ELF-1 (cell line): ENCODE data around the gene SWT1.
"Not testable (repeated sequence)": the region's sequence is repeated elsewhere in the genome, so short reads cannot be mapped to it uniquely, and the experiment has no call there.

Source experiments
- DNase-seq: peaks from one replicate; pipeline ENCODE4 v3.0.0-alpha.2; 2016; ENCODE audit warnings: low read depth, low spot score

Gene SWT1

GRCh38 chr1:185245466-185245865, 88.5 kb downstream of the SWT1 start:
- no peak for DNase-seq

- DNase-seq = peak; percentile 18
Measured at GRCh38 chr1:185249563-185249962, 92.6 kb downstream of the SWT1 start.

- DNase-seq = no peak
Measured at GRCh38 chr1:185250063-185250462, 93.1 kb downstream of the SWT1 start.

GRCh38 chr1:185251928-185252327, 95.0 kb downstream of the SWT1 start:
- DNase-seq = not testable (repeated sequence)

GRCh38 chr1:185252404-185252803, 95.4 kb downstream of the SWT1 start:
- DNase-seq = not testable (repeated sequence)

DNA sequence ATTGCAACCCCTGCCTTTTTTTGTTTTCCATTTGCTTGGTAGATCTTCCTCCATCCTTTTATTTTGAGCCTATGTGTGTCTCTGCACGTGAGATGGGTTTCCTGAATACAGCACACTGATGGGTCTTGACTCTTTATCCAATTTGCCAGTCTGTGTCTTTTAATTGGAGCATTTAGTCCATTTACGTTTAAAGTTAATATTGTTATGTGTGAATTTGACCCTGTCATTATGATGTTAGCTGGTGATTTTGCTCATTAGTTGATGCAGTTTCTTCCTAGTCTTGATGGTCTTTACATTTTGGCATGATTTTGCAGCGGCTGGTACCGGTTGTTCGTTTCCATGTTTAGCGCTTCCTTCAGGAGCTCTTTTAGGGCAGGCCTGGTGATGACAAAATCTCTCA, 98.6 kb downstream of the SWT1 start:
- DNase-seq = not testable (repeated sequence)

DNA sequence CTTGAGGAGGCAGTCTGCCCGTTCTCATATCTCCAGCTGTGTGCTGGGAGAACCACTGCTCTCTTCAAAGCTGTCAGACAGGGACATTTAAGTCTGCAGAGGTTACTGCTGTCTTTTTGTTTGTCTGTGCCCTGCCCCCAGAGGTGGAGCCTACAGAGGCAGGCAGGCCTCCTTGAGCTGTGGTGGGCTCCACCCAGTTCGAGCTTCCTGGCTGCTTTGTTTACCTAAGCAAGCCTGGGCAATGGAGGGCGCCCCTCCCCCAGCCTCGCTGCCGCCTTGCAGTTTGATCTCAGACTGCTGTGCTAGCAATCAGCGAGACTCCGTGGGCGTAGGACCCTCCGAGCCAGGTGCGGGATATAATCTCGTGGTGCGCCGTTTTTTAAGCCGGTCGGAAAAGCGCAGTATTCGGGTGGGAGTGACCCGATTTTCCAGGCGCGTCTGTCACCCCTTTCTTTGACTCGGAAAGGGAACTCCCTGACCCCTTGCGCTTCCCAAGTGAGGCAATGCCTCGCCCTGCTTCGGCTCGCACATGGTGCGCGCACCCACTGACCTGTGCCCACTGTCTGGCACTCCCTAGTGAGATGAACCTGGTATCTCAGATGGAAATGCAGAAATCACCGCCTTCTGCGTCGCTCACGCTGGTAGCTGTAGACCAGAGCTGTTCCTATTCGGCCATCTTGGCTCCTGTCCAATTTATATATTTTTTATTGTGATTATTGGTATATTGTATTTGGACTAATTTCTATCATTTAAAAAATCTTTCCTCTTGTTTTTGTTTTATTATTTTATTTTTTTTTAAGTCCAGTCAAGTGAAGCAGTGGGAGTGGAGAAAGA, 100.4 kb downstream of the SWT1 start:
- DNase-seq = peak; percentile 25

- DNase-seq = no peak
Measured at GRCh38 chr1:185257950-185258208, 100.9 kb downstream of the SWT1 start.

- no peak for DNase-seq
Measured at GRCh38 chr1:185258676-185259075, 101.7 kb downstream of the SWT1 start.

DNA sequence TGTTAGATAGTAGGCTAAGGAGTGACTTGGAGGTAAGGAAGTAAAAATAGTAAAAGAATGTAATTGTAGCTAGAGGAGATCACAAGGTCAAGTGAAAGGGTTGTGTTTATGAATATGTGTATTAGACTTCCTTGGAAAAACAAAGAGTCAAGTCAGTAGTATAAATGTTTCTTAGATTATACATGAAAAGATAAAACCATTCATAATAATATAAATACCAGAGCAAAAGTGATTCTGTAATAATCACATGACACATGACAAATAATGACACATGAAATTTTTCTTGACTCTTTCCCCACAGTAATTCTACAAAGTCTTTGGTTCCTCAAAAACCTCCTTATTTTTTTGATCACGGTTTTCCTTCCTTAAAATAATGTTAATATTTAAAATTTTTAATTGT, 103.6 kb downstream of the SWT1 start:
- no peak for DNase-seq

GRCh38 chr1:185262151-185262550, 105.2 kb downstream of the SWT1 start:
- no peak for DNase-seq

- DNase-seq = no peak
Measured at GRCh38 chr1:185263292-185263691, 106.3 kb downstream of the SWT1 start.

GRCh38 chr1:185263780-185264179, 106.8 kb downstream of the SWT1 start:
- DNase-seq = no peak

DNA sequence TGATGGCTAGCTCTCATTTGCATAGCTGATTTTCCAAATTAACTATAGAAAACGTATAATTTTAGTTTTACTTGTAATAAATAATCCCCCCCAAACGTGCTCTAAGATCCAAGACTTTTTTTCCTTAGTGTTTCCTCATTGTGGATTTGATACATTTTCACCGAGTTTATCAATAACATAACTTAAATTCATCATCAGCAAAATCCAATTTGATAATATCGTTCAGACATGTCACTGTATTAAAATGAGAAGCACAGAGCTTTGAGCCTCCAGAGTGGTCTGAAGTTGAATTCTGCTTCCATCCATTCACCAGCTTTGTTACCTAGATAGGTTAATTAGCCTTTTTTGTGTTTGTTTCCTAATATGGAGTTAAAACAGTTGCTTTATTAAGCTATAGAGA, 108.3 kb downstream of the SWT1 start:
- DNase-seq = no peak

DNA sequence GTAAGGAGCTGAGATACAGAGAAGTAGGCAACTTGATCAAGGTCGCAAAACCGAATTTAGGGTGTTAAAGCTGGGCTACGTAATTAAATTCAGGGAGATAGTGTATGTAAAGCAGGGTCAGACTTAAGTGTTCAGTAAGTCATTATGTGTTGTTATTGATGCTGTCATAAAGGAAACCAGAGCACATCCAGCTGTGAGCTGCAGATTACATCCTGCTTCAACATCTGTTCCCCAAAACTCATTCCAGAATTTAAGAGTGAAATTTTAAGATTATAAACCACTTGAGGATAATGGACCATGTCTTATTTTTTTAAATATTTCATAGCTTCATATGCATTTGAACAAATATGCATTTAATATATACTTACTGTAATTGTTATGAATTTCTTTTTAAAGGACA, 110.3 kb downstream of the SWT1 start:
- DNase-seq = no peak

- no peak for DNase-seq
Measured at GRCh38 chr1:185267701-185268100, 110.7 kb downstream of the SWT1 start.

GRCh38 chr1:185268352-185268751, 111.4 kb downstream of the SWT1 start:
- DNase-seq = no peak

DNA sequence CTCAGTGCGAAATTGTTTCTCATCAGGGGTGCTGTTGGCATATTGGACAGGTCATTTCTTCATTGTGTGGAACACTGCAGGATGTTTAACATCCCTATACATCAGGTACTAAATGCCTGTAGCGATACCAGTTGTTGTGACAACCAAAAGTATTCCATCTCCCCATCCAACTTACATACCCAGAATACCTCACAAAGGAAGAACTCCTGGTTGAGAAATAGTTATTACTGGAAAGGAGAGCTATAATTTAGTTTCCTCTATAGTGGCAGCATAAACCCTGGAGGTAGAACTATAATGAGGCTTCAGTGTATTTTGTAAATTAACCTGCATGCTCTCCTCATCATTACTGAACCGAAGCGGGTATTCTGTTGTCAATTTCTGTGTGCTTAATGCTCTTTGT, 115.0 kb downstream of the SWT1 start:
- no peak for DNase-seq

GRCh38 chr1:185279571-185279970, 122.6 kb downstream of the SWT1 start:
- DNase-seq = no peak

DNA sequence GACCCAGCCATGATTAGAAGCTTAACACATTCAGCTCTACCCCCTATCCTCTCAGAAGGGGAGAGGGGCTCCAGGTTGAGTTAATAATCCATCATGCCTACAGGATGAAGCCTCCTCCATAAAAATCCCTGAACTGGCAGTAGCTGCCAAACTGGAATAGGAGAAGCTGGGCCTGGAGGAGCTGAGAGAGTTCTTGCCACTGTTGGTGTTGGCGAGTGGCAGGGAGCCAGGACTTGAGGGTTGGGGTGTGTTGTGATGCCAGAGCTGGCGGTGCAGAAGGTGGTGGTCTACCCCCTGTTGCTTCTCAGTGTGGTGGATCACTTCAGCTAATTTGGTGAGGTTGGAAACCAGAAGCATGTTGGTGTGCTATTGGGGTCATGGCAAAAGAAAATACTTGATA, 123.6 kb downstream of the SWT1 start:
- no peak for DNase-seq

GRCh38 chr1:185281245-185281644, 124.3 kb downstream of the SWT1 start:
- DNase-seq = no peak

DNA sequence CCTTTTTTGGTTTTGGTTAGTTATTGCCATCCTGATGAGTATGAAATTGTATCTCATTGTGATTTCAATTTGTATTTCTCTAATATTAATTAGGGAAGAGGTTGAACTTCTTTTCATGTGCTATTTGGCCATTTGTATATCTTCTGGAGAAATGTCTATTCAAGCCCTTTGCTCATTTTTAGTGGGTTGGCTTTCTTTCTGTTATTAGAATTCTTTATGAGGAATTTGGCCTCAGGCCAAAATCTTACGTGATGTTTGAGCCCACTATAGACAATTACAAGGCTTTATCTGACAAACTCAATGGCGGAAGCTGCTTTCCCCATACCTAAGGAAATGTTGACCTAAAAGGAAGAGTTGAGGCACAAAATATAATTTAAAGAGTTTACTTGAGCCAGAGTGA, 127.1 kb downstream of the SWT1 start:
- DNase-seq = no peak

DNA sequence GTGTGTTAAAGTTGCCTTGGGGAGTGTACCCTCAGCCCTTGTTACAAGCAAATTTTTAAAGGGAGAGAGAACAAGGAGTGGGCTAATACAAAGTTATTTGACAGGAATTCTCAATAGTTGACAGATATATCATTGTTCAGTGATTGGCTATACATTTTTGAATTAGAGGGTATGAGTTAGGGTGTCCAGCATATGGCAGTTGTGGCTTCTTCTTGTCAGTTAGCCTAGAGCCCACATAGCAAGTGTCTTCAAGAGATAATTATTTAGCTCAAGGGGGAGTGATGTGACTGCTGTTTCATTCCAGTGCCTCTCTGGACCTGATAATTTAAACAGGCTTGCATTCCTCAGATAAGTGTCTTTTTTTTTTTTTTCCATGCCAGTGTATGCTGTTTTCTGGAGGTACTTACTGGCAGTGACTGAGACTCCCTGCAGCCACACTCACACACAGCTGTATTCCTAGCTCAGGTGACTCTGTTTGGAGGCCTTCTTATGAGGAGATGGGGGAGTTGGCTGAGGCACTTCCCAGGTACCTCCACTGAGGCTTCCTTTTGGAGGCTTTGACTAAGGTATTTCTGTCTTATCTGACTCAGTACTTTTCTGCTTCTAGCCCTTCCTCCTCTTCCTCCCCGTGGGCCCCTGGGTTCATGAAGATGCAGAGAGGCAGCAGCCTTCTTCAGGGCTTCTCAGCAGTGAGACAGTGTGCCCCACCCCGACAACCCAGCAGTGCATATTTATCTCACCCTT, 127.7 kb downstream of the SWT1 start:
- peak; percentile 65 for DNase-seq
